A549 (cell line): Measurements from ENCODE around the gene MAGEH1.
"Not testable (repeated sequence)": the region's sequence is repeated elsewhere in the genome, so short reads cannot be mapped to it uniquely, and the experiment has no call there.

Experiments used
- CTCF ChIP-seq: fragments of >200 bp; sonication (Bioruptor Twin); formaldehyde crosslinking; IDR thresholded peaks from 3 replicates; pipeline ENCODE4 v1.5.1; 2016
- EHMT2 ChIP-seq: fragments of 200-600 bp; sonication (generic); IDR thresholded peaks from 2 replicates; pipeline ENCODE4 v1.6.1; 2016; ENCODE audit warnings: antibody characterized with exemption, low read depth, mild to moderate bottlenecking, moderate library complexity
- HDAC2 ChIP-seq: fragments of 200-600 bp; sonication (generic); IDR thresholded peaks from 2 replicates; pipeline ENCODE4 v1.6.1; 2016
- NFE2L2 ChIP-seq: fragments of 150-350 bp; conservative IDR thresholded peaks from 2 replicates; pipeline ENCODE4 v1.6.1; 2014; ENCODE audit warnings: low read length
- PBX3 ChIP-seq: IDR thresholded peaks from 2 replicates; pipeline ENCODE4 v1.6.1; 2012
- PHF8 ChIP-seq: fragments of 200-600 bp; sonication (generic); IDR thresholded peaks from 2 replicates; pipeline ENCODE4 v1.6.1; 2016; ENCODE audit warnings: low read depth, mild to moderate bottlenecking, antibody characterized with exemption, moderate library complexity, borderline replicate concordance
- POLR2A ChIP-seq: IDR thresholded peaks from 2 replicates; pipeline ENCODE4 v1.6.1; 2012; ENCODE audit warnings: mild to moderate bottlenecking, low read length
- RAD21 ChIP-seq, 2 experiments: fragments of >200 bp in 1 of 2; sonication (Bioruptor Twin) in 1 of 2; formaldehyde crosslinking in 1 of 2; IDR thresholded peaks in 1 of 2; conservative IDR thresholded peaks in 1 of 2; 2 replicates in 1 of 2; 3 replicates in 1 of 2; pipeline ENCODE4 v1.6.1; 2012 to 2018; ENCODE audit warnings: inconsistent platforms in 1 of 2
- SREBF2 ChIP-seq: fragments of 450-650 bp; IDR thresholded peaks from 2 replicates; pipeline ENCODE4 v1.6.1; 2014; ENCODE audit warnings: mild to moderate bottlenecking, moderate library complexity
- TP53 ChIP-seq: fragments of 250-450 bp; sonication (Bioruptor Pico); IDR thresholded peaks from 2 replicates; pipeline ENCODE4 v1.5.0; 2021; ENCODE audit warnings: mild to moderate bottlenecking, moderate library complexity
- ZSCAN20 ChIP-seq: fragments of 250-450 bp; sonication (Bioruptor Pico); IDR thresholded peaks from 2 replicates; pipeline ENCODE4 v1.8.0; 2022; ENCODE audit warnings: mild to moderate bottlenecking, moderate library complexity

- TF ChIP-seq POLR2A; CTCF; PBX3; EHMT2; SREBF2; RAD21 (conservative IDR thresholded peaks at IDR 0.05 in 1 of 2, IDR thresholded peaks at IDR 0.05 in 1 of 2); HDAC2; ZSCAN20; PHF8; TP53 (CRISPR knock-in tag); NFE2L2: not testable (repeated sequence)
These were observed 8.5 kb upstream of the MAGEH1 start for GRCh38 chrX:55443468-55443867.
